H9 (cell line): ENCODE results near the gene LRRN4. TPM values are rescaled to one million over a fixed set of nuclear protein-coding genes. Genes with fewer than 3 reads are reported as not detected.

ENCODE experiments used
- DNase-seq: peaks from one replicate; pipeline ENCODE4 v3.0.0-alpha.2; 2017
- H2AFZ ChIP-seq: one replicate; pipeline ENCODE4 v1.6.1; 2013; ENCODE audit warnings: mild to moderate bottlenecking, low read length, control low read depth, moderate library complexity
- H2AK5ac ChIP-seq: 2 replicates; pipeline ENCODE4 v1.6.1; 2013; ENCODE audit warnings: low read length, control low read depth, mixed read lengths; ENCODE audit not compliant: insufficient read length
- H2BK120ac ChIP-seq: one replicate; pipeline ENCODE4 v1.6.1; 2013; ENCODE audit warnings: low read depth, mild to moderate bottlenecking, low read length, control low read depth, inconsistent platforms; ENCODE audit not compliant: poor library complexity, severe bottlenecking
- H2BK12ac ChIP-seq: 2 replicates; pipeline ENCODE4 v1.6.1; 2013; ENCODE audit warnings: low read length, control low read depth, mixed read lengths, low read depth; ENCODE audit not compliant: insufficient read length
- H2BK15ac ChIP-seq: 2 replicates; pipeline ENCODE4 v1.6.1; 2013; ENCODE audit warnings: low read depth, low read length, control low read depth
- H2BK20ac ChIP-seq: one replicate; pipeline ENCODE4 v1.6.1; 2013; ENCODE audit warnings: low read depth, mild to moderate bottlenecking, low read length, control low read depth, inconsistent platforms; ENCODE audit not compliant: poor library complexity, severe bottlenecking
- H2BK5ac ChIP-seq: 2 replicates; pipeline ENCODE4 v1.6.1; 2013; ENCODE audit warnings: low read length, control low read depth, mixed read lengths; ENCODE audit not compliant: insufficient read length
- H3K14ac ChIP-seq: 2 replicates; pipeline ENCODE4 v1.6.1; 2013; ENCODE audit warnings: low read length, control low read depth; ENCODE audit not compliant: insufficient read depth
- H3K18ac ChIP-seq: 2 replicates; pipeline ENCODE4 v1.6.1; 2013; ENCODE audit warnings: low read depth, mild to moderate bottlenecking, mixed read lengths, low read length, control low read depth; ENCODE audit not compliant: insufficient read length
- H3K23ac ChIP-seq: 2 replicates; pipeline ENCODE4 v1.6.1; 2013; ENCODE audit warnings: low read length, control low read depth, mixed read lengths, low read depth; ENCODE audit not compliant: insufficient read length
- H3K23me2 ChIP-seq: 2 replicates; pipeline ENCODE4 v1.6.1; 2013; ENCODE audit warnings: low read depth, mild to moderate bottlenecking, mixed read lengths, low read length, control low read depth; ENCODE audit not compliant: insufficient read length, poor library complexity, severe bottlenecking
- H3K27ac ChIP-seq: 2 replicates; pipeline ENCODE4 v1.5.1; 2013; ENCODE audit warnings: low read length, control low read depth, mixed read lengths, low read depth; ENCODE audit not compliant: insufficient read length
- H3K27me3 ChIP-seq: 2 replicates; pipeline ENCODE4 v1.6.1; 2013; ENCODE audit warnings: low read length, control low read depth, inconsistent platforms; ENCODE audit not compliant: insufficient read depth
- H3K4ac ChIP-seq: 2 replicates; pipeline ENCODE4 v1.6.1; 2013; ENCODE audit warnings: low read depth, mild to moderate bottlenecking, control low read depth, inconsistent platforms, low read length, moderate library complexity
- H3K4me1 ChIP-seq: 2 replicates; pipeline ENCODE4 v1.6.1; 2013; ENCODE audit warnings: low read length, control low read depth, inconsistent platforms; ENCODE audit not compliant: insufficient read depth
- H3K4me2 ChIP-seq: 2 replicates; pipeline ENCODE4 v1.6.1; 2013; ENCODE audit warnings: low read length, control low read depth, mixed read lengths; ENCODE audit not compliant: insufficient read length, insufficient read depth
- H3K56ac ChIP-seq: 2 replicates; pipeline ENCODE4 v1.6.1; 2013; ENCODE audit warnings: low read depth, mild to moderate bottlenecking, mixed read lengths, low read length, control low read depth; ENCODE audit not compliant: insufficient read length
- H3K79me1 ChIP-seq: 2 replicates; pipeline ENCODE4 v1.6.1; 2013; ENCODE audit warnings: low read depth, mild to moderate bottlenecking, moderate library complexity, low read length, control low read depth, inconsistent platforms; ENCODE audit not compliant: insufficient read depth, poor library complexity, severe bottlenecking
- H3K79me2 ChIP-seq: 2 replicates; pipeline ENCODE4 v1.6.1; 2013; ENCODE audit warnings: low read length, control low read depth, inconsistent platforms; ENCODE audit not compliant: insufficient read depth
- H3K9ac ChIP-seq: 2 replicates; pipeline ENCODE4 v1.6.1; 2013; ENCODE audit warnings: low read length, control low read depth, mixed read lengths; ENCODE audit not compliant: insufficient read length; ENCODE audit errors: extremely low read depth
- H3K9me3 ChIP-seq: one replicate; pipeline ENCODE4 v1.6.1; 2013; ENCODE audit warnings: low read depth, low read length, inconsistent platforms; ENCODE audit not compliant: control insufficient read depth
- H3T11ph ChIP-seq: one replicate; pipeline ENCODE4 v1.6.1; 2013; ENCODE audit warnings: mild to moderate bottlenecking, low read length, control low read depth, inconsistent platforms
- H4K20me1 ChIP-seq: one replicate; pipeline ENCODE4 v1.6.1; 2013; ENCODE audit not compliant: control insufficient read depth, insufficient read length, insufficient read depth
- H4K5ac ChIP-seq: 2 replicates; pipeline ENCODE4 v1.6.1; 2013; ENCODE audit warnings: low read depth, mild to moderate bottlenecking, mixed read lengths, low read length, control low read depth; ENCODE audit not compliant: insufficient read length
- H4K8ac ChIP-seq: replicated peaks from 2 replicates; pipeline ENCODE4 v1.6.1; 2013; ENCODE audit warnings: low read length, control low read depth, mixed read lengths, low read depth; ENCODE audit not compliant: insufficient read length
- H4K91ac ChIP-seq: 2 replicates; pipeline ENCODE4 v1.6.1; 2013; ENCODE audit warnings: low read depth, mild to moderate bottlenecking, moderate library complexity, mixed read lengths, low read length, control low read depth; ENCODE audit not compliant: insufficient read length
- H3K27ac Mint-ChIP-seq, 3 experiments: 2 replicates in 2 of 3; 3 replicates in 1 of 3; pipeline ENCODE4 v1.8.0; 2020 to 2021; ENCODE audit warnings: mixed read lengths in 3 of 3, mild to moderate bottlenecking in 1 of 3, moderate library complexity in 1 of 3
- H3K27me3 Mint-ChIP-seq: 2 replicates; pipeline ENCODE4 v1.8.0; 2021; ENCODE audit warnings: low read depth, mild to moderate bottlenecking, moderate library complexity, mixed read lengths
- H3K36me3 Mint-ChIP-seq, 3 experiments: 2 replicates in 2 of 3; 3 replicates in 1 of 3; pipeline ENCODE4 v1.8.0; 2020 to 2021; ENCODE audit warnings: low read depth in 3 of 3, mixed read lengths in 3 of 3; ENCODE audit not compliant: insufficient read depth in 1 of 3
- H3K4me1 Mint-ChIP-seq, 2 experiments: 2 replicates each; pipeline ENCODE4 v1.8.0; 2020; ENCODE audit warnings: mixed read lengths in 2 of 2
- H3K4me3 Mint-ChIP-seq, 2 experiments: 2 replicates in 1 of 2; 3 replicates in 1 of 2; pipeline ENCODE4 v1.8.0; 2020 to 2021; ENCODE audit warnings: mild to moderate bottlenecking in 2 of 2, mixed read lengths in 2 of 2, moderate library complexity in 1 of 2
- H3K9me3 Mint-ChIP-seq, 2 experiments: 2 replicates in 1 of 2; 3 replicates in 1 of 2; pipeline ENCODE4 v1.8.0; 2020; ENCODE audit warnings: mild to moderate bottlenecking in 2 of 2, mixed read lengths in 2 of 2, moderate library complexity in 1 of 2
- WGBS: extraction: QIAGEN DNeasy Blood & Tissue Kit; methylation state at CpG from one replicate; pipeline ENCODE4 v1.1.7; 2013; ENCODE audit warnings: missing lambda C conversion rate, low lambda C conversion rate, mixed read lengths; ENCODE audit not compliant: insufficient read length; ENCODE audit errors: extremely low coverage; 5-methylcytosine and 5-hydroxymethylcytosine counted together
- total RNA-seq: library from RNA; stranded (reverse); gene quantifications from 2 replicates; pipeline ENCODE4 v1.2.1, GENCODE V29; 2021
- TF ChIP-seq, protein P1 (sequence below): fragments of 200-600 bp; sonication (generic); conservative IDR thresholded peaks from 3 replicates; pipeline ENCODE4 v1.8.0; 2021; ENCODE audit warnings: antibody characterized with exemption, mild to moderate bottlenecking

Gene LRRN4
- total RNA-seq, 1 experiment from 2014 or later = 0.22 TPM

- no peak overlapping the region for H4K5ac ChIP-seq
- no peak overlapping the region for H3K4me3 Mint-ChIP-seq
- H3K56ac ChIP-seq = no peak overlapping the region
- H3K27ac ChIP-seq = no peak overlapping the region
- no peaks in the 10 kb centered on the region for H3K4me1 ChIP-seq
- peaks cover 11 to 12% of the 10 kb centered on the region in 2 experiments for H3K4me1 Mint-ChIP-seq
- H3K4me2 ChIP-seq = no peak overlapping the region
- H4K20me1 ChIP-seq = no peaks in the 10 kb centered on the region
- no peaks in the 10 kb centered on the region for H3K9me3 ChIP-seq
- H2AFZ ChIP-seq = no peak overlapping the region
- H3K36me3 Mint-ChIP-seq = peaks cover 12 to 66% (median 44%) of the 10 kb centered on the region in 3 experiments
- TF ChIP-seq, protein P1, sequence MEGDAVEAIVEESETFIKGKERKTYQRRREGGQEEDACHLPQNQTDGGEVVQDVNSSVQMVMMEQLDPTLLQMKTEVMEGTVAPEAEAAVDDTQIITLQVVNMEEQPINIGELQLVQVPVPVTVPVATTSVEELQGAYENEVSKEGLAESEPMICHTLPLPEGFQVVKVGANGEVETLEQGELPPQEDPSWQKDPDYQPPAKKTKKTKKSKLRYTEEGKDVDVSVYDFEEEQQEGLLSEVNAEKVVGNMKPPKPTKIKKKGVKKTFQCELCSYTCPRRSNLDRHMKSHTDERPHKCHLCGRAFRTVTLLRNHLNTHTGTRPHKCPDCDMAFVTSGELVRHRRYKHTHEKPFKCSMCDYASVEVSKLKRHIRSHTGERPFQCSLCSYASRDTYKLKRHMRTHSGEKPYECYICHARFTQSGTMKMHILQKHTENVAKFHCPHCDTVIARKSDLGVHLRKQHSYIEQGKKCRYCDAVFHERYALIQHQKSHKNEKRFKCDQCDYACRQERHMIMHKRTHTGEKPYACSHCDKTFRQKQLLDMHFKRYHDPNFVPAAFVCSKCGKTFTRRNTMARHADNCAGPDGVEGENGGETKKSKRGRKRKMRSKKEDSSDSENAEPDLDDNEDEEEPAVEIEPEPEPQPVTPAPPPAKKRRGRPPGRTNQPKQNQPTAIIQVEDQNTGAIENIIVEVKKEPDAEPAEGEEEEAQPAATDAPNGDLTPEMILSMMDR = no peak
- H2BK20ac ChIP-seq = no peak overlapping the region
- H2AK5ac ChIP-seq = no peak overlapping the region
- no peaks in the 10 kb centered on the region for H3K79me2 ChIP-seq
- H3K4ac ChIP-seq = no peak overlapping the region
- no peak overlapping the region for H2BK5ac ChIP-seq
- no peak overlapping the region for H3T11ph ChIP-seq
- H3K9ac ChIP-seq = no peak overlapping the region
- WGBS = no CpG with 5 or more reads among the region's 1 CpG
- no peak overlapping the region for H3K27ac Mint-ChIP-seq
- H2BK12ac ChIP-seq = no peak overlapping the region
- no peak overlapping the region for H4K8ac ChIP-seq
- no peaks in the 10 kb centered on the region for H3K27me3 ChIP-seq
- no peak overlapping the region for H3K18ac ChIP-seq
- no peaks in the 10 kb centered on the region for H3K23me2 ChIP-seq
- no peak for DNase-seq
- no peak overlapping the region for H4K91ac ChIP-seq
- H3K79me1 ChIP-seq = no peaks in the 10 kb centered on the region
- no peak overlapping the region for H3K14ac ChIP-seq
- H3K27me3 Mint-ChIP-seq = no peaks in the 10 kb centered on the region
- H3K23ac ChIP-seq = no peak overlapping the region
- no peaks in the 10 kb centered on the region for H3K9me3 Mint-ChIP-seq
- H2BK15ac ChIP-seq = no peak overlapping the region
- no peak overlapping the region for H2BK120ac ChIP-seq
Observed at GRCh38 chr20:6037082-6037481, 16.8 kb downstream of the LRRN4 start.
